ENCODE data around the gene FAM20C. TPM values are rescaled to one million over a fixed set of nuclear protein-coding genes. Genes with fewer than 3 reads are reported as not detected.

FAM20C gene
- total RNA-seq, 1 experiment from 2014 or later = 62.6 TPM

DNA sequence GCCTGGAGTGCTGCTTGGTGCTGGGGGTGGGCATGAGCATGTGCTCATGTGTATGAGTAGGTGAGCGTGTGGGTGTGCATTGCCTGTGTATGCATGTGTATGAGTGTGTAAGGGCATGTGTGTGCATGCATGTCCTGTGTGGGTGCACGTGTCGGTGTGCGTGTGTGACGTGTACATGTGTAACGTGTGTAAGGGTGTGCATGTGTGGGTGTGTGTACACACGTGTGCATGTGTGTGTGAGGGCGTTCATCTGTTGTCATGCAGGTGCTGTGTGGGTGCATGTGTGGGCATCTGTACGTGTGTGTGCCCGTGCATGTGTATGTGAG is 30.3 kb downstream of the FAM20C start:
- H3K56ac ChIP-seq (ENCODE audit: insufficient read length, low read depth, low read length) = no peak overlapping the region
- H2BK12ac ChIP-seq (ENCODE audit: insufficient read length, low read depth, low read length) = no peak overlapping the region
- H2BK120ac ChIP-seq (ENCODE audit: low read depth, low read length, poor library complexity, severe bottlenecking) = no peak overlapping the region
- no peaks in the 10 kb centered on the region for H3K27me3 ChIP-seq (ENCODE audit: insufficient read depth, low read length)
- H4K8ac ChIP-seq (replicated peaks; ENCODE audit: insufficient read length, low read depth, low read length) = no peak overlapping the region
- H3K27ac ChIP-seq (ENCODE audit: insufficient read length, low read depth, low read length) = no peak overlapping the region
- H3K4me1 ChIP-seq (ENCODE audit: insufficient read depth, low read length) = no peaks in the 10 kb centered on the region; the same call in 1 of the 2 replicates
- H3K9me3 ChIP-seq (ENCODE audit: control insufficient read depth, low read depth, low read length) = no peaks in the 10 kb centered on the region
- DNase-seq = no peak
- Mint-ChIP-seq H3K4me3 (no peak overlapping the region), H3K27me3 (ENCODE audit: low read depth) (peaks cover 2% of the 10 kb centered on the region; the same call in 1 of the 2 replicates), H3K4me1 (peaks cover 11 to 13% of the 10 kb centered on the region in 2 experiments), H3K36me3 (ENCODE audit: insufficient read depth in 1 of 3, low read depth in 3 of 3) (peaks cover under 1 to 21% (median 8%) of the 10 kb centered on the region in 3 experiments), H3K9me3 (no peaks in the 10 kb centered on the region), H3K27ac (peak overlapping the region in 2 of 3 experiments; percentile 33 to 88; a peak in 3 of 7 replicates)
- no peak overlapping the region for H3K18ac ChIP-seq (ENCODE audit: insufficient read length, low read depth, low read length)
- H4K20me1 ChIP-seq (ENCODE audit: control insufficient read depth, insufficient read depth, insufficient read length) = peaks cover 2% of the 10 kb centered on the region
- no peak overlapping the region for H3K23ac ChIP-seq (ENCODE audit: insufficient read length, low read depth, low read length)
- no peaks in the 10 kb centered on the region for H3K79me1 ChIP-seq (ENCODE audit: insufficient read depth, low read depth, low read length, poor library complexity, severe bottlenecking)
- H2BK20ac ChIP-seq (ENCODE audit: low read depth, low read length, poor library complexity, severe bottlenecking) = no peak overlapping the region
- H3T11ph ChIP-seq (ENCODE audit: low read length) = no peak overlapping the region
- no peak overlapping the region for H3K9ac ChIP-seq (ENCODE audit: extremely low read depth, insufficient read length, low read length)
- no peak overlapping the region for H4K91ac ChIP-seq (ENCODE audit: insufficient read length, low read depth, low read length)
- TF ChIP-seq, protein P1, sequence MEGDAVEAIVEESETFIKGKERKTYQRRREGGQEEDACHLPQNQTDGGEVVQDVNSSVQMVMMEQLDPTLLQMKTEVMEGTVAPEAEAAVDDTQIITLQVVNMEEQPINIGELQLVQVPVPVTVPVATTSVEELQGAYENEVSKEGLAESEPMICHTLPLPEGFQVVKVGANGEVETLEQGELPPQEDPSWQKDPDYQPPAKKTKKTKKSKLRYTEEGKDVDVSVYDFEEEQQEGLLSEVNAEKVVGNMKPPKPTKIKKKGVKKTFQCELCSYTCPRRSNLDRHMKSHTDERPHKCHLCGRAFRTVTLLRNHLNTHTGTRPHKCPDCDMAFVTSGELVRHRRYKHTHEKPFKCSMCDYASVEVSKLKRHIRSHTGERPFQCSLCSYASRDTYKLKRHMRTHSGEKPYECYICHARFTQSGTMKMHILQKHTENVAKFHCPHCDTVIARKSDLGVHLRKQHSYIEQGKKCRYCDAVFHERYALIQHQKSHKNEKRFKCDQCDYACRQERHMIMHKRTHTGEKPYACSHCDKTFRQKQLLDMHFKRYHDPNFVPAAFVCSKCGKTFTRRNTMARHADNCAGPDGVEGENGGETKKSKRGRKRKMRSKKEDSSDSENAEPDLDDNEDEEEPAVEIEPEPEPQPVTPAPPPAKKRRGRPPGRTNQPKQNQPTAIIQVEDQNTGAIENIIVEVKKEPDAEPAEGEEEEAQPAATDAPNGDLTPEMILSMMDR (conservative IDR thresholded peaks at IDR 0.05) = no peak
- no peak overlapping the region for H3K4me2 ChIP-seq (ENCODE audit: insufficient read depth, insufficient read length, low read length)
- no peak overlapping the region for H2AFZ ChIP-seq (ENCODE audit: low read length)
- no peaks in the 10 kb centered on the region for H3K23me2 ChIP-seq (ENCODE audit: insufficient read length, low read depth, low read length, poor library complexity, severe bottlenecking)
- no peak overlapping the region for H4K5ac ChIP-seq (ENCODE audit: insufficient read length, low read depth, low read length)
- WGBS (ENCODE audit: extremely low coverage, insufficient read length, low lambda C conversion rate) = no CpG with 5 or more reads among the region's 10 CpGs
- no peak overlapping the region for H3K14ac ChIP-seq (ENCODE audit: insufficient read depth, low read length)
- no peaks in the 10 kb centered on the region for H3K79me2 ChIP-seq (ENCODE audit: insufficient read depth, low read length)
- no peak overlapping the region for H2BK5ac ChIP-seq (ENCODE audit: insufficient read length, low read length)
- no peak overlapping the region for H2AK5ac ChIP-seq (ENCODE audit: insufficient read length, low read length)
- no peak overlapping the region for H2BK15ac ChIP-seq (ENCODE audit: low read depth, low read length)
- H3K4ac ChIP-seq (ENCODE audit: low read depth, low read length) = no peak overlapping the region
